Suprapubic skin (tissue), 4 donors: ENCODE measurements around the gene EFHD2. TPM values are rescaled to one million over a fixed set of nuclear protein-coding genes. Genes with fewer than 3 reads are reported as not detected.
"Not testable (repeated sequence)": the region's sequence is repeated elsewhere in the genome, so short reads cannot be mapped to it uniquely, and the experiment has no call there.

Experiments
- DNase-seq, 2 donors: peaks; one replicate each; pipeline ENCODE4 v3.0.0-alpha.2; 2019; ENCODE audit warnings: low spot score in 2 of 2
- H3K27ac ChIP-seq: fragments of 200-600 bp; sonication (generic); one replicate; pipeline ENCODE4 v1.5.1; 2019
- H3K27me3 ChIP-seq: fragments of 200-600 bp; sonication (generic); one replicate; pipeline ENCODE4 v1.5.1; 2019
- H3K36me3 ChIP-seq: fragments of 200-600 bp; sonication (generic); one replicate; pipeline ENCODE4 v1.5.1; 2019
- H3K4me1 ChIP-seq: fragments of 200-600 bp; sonication (generic); one replicate; pipeline ENCODE4 v1.5.1; 2019
- H3K4me3 ChIP-seq: fragments of 200-600 bp; sonication (generic); one replicate; pipeline ENCODE4 v1.5.1; 2019; ENCODE audit warnings: mild to moderate bottlenecking
- H3K9me3 ChIP-seq: fragments of 200-600 bp; sonication (generic); one replicate; pipeline ENCODE4 v1.5.1; 2019
- CTCF ChIP-seq, 2 donors: fragments of 200-600 bp in 1 of 2; fragments of 450-650 bp in 1 of 2; sonication (generic) in 1 of 2; IDR thresholded peaks; one replicate each; pipeline ENCODE4 v1.5.1; 2016 to 2019; ENCODE audit warnings: antibody characterized with exemption in 2 of 2, mild to moderate bottlenecking in 1 of 2, moderate library complexity in 1 of 2
- EP300 ChIP-seq: sonication (generic); formaldehyde crosslinking; IDR thresholded peaks from one replicate; pipeline ENCODE4 v1.6.1; 2017; ENCODE audit warnings: antibody characterized with exemption
- POLR2A ChIP-seq, 2 donors: fragments of 450-650 bp; IDR thresholded peaks; one replicate each; pipeline ENCODE4 v1.6.1; 2017; ENCODE audit warnings: antibody characterized with exemption in 2 of 2, mild to moderate bottlenecking in 2 of 2, moderate library complexity in 2 of 2
- POLR2AphosphoS5 ChIP-seq, 3 donors: sonication (generic); formaldehyde crosslinking; IDR thresholded peaks; one replicate each; pipeline ENCODE4 v1.6.1; 2017; ENCODE audit warnings: antibody characterized with exemption in 3 of 3
- WGBS: methylation state at CpG from one replicate; pipeline ENCODE4 v1.1.5; 2018; 5-methylcytosine and 5-hydroxymethylcytosine counted together
- total RNA-seq, 4 donors: library from RNA; depleted of rRNA; stranded (reverse); fragments of >200 nt; gene quantifications; one replicate each; pipeline ENCODE4 v1.1.0, GENCODE V29; 2016

Gene EFHD2
- total RNA-seq, 4 donors from 2014 or later, result 43.5 to 54.4 (median 49.9) TPM

DNA sequence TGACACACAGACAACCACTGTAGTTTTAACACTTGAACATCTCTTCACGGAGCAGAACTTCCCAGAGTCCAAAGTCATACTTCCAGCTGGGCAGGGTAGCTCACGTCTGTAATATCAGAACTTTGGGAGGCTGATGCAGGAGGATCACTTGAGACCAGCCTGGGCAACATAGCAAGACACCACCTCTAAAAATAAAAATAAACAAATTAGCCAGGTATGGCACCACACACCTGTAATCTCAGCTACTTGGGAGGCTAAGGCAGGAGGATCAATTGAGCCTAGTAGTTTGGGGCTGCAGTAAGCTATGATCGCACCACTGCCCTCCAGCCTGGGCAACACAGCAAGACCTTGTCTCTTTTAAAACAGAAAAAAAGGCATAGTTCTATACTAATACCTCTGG lies 24.3 kb upstream of the EFHD2 start:
- H3K4me3 ChIP-seq, result no peak overlapping the region
- H3K4me1 ChIP-seq, result no peaks in the 10 kb centered on the region
- WGBS, result 90% methylated on average over 3 of the region's 3 CpGs
- H3K9me3 ChIP-seq, result no peaks in the 10 kb centered on the region
- TF ChIP-seq CTCF (IDR thresholded peaks at IDR 0.05) (no peak), POLR2A (IDR thresholded peaks at IDR 0.05) (no peak), EP300 (no peak), POLR2AphosphoS5 (IDR thresholded peaks at IDR 0.05) (no peak)
- no peaks in the 10 kb centered on the region for H3K27me3 ChIP-seq
- H3K36me3 ChIP-seq, result no peaks in the 10 kb centered on the region
- DNase-seq, result no peak
- no peak overlapping the region for H3K27ac ChIP-seq

DNA sequence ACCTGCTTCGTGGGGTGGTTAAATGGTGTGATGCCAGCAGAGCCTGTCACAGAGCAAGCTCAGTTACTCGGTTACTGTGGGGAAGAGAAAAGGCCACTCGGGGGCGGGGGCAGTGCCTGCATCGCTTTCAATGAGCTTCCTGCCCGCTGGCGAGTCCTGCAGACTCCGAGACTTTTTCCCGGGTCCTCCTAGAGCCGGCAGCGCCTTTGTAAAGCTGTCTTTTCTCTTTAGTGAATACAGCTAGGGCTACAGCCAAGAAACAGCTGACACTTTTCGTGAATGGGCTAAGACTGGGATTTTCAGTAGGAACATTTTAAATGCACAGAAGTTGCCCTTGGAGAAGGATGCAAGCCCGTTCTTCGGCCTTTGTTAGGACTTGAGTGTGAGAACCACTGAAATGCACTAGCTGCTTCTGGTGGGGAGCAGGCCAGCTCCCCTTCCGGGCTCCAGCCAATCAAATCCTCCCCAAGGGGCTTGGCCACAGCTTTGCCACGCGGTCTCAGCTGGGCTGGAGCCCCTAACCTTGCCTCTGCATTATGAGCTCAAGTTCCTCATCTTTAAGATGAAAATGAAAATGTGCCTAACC lies 23.4 kb upstream of the EFHD2 start:
- Histone ChIP-seq H3K27ac (no peak overlapping the region), H3K9me3 (no peaks in the 10 kb centered on the region), H3K4me1 (no peaks in the 10 kb centered on the region), H3K27me3 (no peaks in the 10 kb centered on the region), H3K36me3 (no peaks in the 10 kb centered on the region), H3K4me3 (peak overlapping the region; percentile 6)
- no peak for DNase-seq
- TF ChIP-seq CTCF (IDR thresholded peaks at IDR 0.05) (no peak), EP300 (no peak), POLR2A (IDR thresholded peaks at IDR 0.05) (no peak), POLR2AphosphoS5 (IDR thresholded peaks at IDR 0.05) (no peak)
- 55% methylated on average over 17 of the region's 17 CpGs for whole genome bisulfite sequencing

GRCh38 chr1:15388201-15388880 lies 21.3 kb upstream of the EFHD2 start:
- TF ChIP-seq POLR2AphosphoS5 (IDR thresholded peaks at IDR 0.05) (no peak), POLR2A (IDR thresholded peaks at IDR 0.05) (no peak), EP300 (no peak), CTCF (IDR thresholded peaks at IDR 0.05) (no peak)
- Histone ChIP-seq H3K27ac (no peak overlapping the region), H3K36me3 (no peaks in the 10 kb centered on the region), H3K4me3 (no peak overlapping the region), H3K27me3 (no peaks in the 10 kb centered on the region), H3K9me3 (no peaks in the 10 kb centered on the region), H3K4me1 (peaks cover 2% of the 10 kb centered on the region)
- DNase-seq, result no peak
- WGBS, result 81% methylated on average over 14 of the region's 15 CpGs

DNA sequence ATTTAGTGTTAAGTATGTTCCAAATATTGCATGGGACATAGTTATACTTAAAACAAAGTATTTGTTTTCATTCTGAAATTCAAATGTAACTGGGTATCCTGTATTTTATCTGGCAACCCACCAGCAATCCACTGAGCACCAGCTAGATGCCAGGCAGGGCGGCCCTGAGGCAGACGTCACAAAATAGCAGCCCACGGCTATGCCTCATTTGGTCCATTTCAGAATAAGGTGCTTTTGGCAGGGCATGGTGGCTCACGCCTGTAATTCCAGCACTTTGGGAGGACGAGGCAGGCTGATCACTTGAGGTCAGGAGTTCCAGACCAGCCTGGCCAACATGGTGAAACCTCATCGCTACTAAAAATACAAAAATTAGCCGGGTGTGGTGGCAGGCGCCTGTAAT lies 19.9 kb upstream of the EFHD2 start:
- H3K27me3 ChIP-seq, H3K4me1 ChIP-seq, DNase-seq, H3K27ac ChIP-seq, H3K36me3 ChIP-seq, H3K4me3 ChIP-seq, H3K9me3 ChIP-seq: not testable (repeated sequence)
- WGBS, result 92% methylated on average over 8 of the region's 8 CpGs

GRCh38 chr1:15390667-15391066 lies 19.0 kb upstream of the EFHD2 start:
- WGBS, result 72% methylated on average over 3 of the region's 8 CpGs
- TF ChIP-seq EP300, result no peak
- TF ChIP-seq POLR2A (IDR thresholded peaks at IDR 0.05), result no peak
- TF ChIP-seq CTCF (IDR thresholded peaks at IDR 0.05), result no peak
- no peak for TF ChIP-seq POLR2AphosphoS5 (IDR thresholded peaks at IDR 0.05)
- no peak for DNase-seq

More at GRCh38 chr1:15390667-15391066, 19.0 kb upstream of the EFHD2 start:
- Histone ChIP-seq H3K4me1 (peaks cover 2% of the 10 kb centered on the region), H3K9me3 (no peaks in the 10 kb centered on the region), H3K4me3 (no peak overlapping the region), H3K27ac (no peak overlapping the region), H3K36me3 (no peaks in the 10 kb centered on the region), H3K27me3 (no peaks in the 10 kb centered on the region)
